Activated CD4-positive, alpha-beta T cell treated with anti-CD3 and anti-CD28 coated beads, Interleukin-2, amount 10 ng/mL, durations not matched to agents 24 days and 14 days (primary cell): ENCODE data around the gene CDC42EP3. TPM values are rescaled to one million over a fixed set of nuclear protein-coding genes. Genes with fewer than 3 reads are reported as not detected.

Experiments used
- DNase-seq: peaks from one replicate; pipeline ENCODE4 v3.0.0; 2022
- H3K27ac Mint-ChIP-seq: one replicate; pipeline ENCODE4 v1.8.0; 2022; ENCODE audit warnings: mild to moderate bottlenecking, mixed read lengths
- H3K27me3 Mint-ChIP-seq: one replicate; pipeline ENCODE4 v1.8.0; 2022; ENCODE audit warnings: mixed read lengths
- H3K36me3 Mint-ChIP-seq: one replicate; pipeline ENCODE4 v1.8.0; 2022; ENCODE audit warnings: low read depth, mild to moderate bottlenecking, mixed read lengths
- H3K4me1 Mint-ChIP-seq: one replicate; pipeline ENCODE4 v1.8.0; 2021; ENCODE audit warnings: mixed read lengths
- H3K4me3 Mint-ChIP-seq: one replicate; pipeline ENCODE4 v1.8.0; 2022; ENCODE audit warnings: mild to moderate bottlenecking, moderate library complexity, mixed read lengths
- H3K9me3 Mint-ChIP-seq: one replicate; pipeline ENCODE4 v1.8.0; 2021; ENCODE audit warnings: mixed read lengths
- intact Hi-C: fragments of 100-400 bp; cut with micrococcal nuclease; formaldehyde crosslinking; loops from one replicate; pipeline ENCODE4 v1.15.1; 2023
- total RNA-seq: library from RNA; stranded (reverse); gene quantifications from 2 replicates; pipeline ENCODE4 v1.2.3, GENCODE V29; 2022

CDC42EP3 gene
- total RNA-seq, 1 donor from 2014 or later, result 10.9 TPM

DNA sequence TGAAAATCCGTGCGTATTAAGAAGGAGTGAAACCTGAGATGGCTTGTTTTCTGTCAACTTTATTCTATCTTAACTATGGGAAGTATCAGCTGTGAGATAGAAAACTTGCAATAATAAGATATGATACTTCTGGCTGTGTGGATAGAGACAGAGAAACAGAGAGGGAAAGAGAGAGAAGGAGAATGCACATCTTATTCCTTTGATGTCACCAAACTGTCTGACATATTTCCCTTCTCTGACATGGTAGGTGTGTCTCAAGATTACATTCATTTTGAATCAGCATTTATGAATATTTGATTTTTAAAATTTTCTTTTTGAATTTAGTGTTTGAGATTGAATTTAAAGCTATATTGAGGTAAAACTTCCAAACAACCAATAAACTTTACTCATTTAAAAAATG, 69.4 kb downstream of the CDC42EP3 start:
- Mint-ChIP-seq H3K36me3 (peaks cover 16% of the 10 kb centered on the region), H3K27ac (no peak overlapping the region)

DNA sequence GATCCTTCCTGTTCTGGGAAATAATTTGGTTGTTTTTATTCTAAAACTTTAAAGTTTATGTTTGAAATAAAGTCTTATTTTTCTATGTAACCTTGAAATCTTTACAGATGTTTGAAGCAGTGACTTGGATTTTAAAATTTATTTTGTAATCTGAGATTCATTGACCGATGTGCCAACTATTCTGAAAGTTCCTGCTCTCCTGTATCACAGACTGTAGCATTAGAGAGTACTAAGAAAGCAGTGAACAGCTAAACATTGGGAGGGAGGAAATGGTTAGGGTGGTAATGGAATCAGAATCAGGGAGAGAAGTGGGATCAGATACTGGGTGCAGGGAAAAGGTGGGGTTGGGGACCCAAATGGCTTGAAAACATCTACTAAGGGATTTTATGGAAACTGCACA, 69.9 kb downstream of the CDC42EP3 start:
- Mint-ChIP-seq H3K27ac (no peak overlapping the region), H3K27me3 (peaks cover 8% of the 10 kb centered on the region), H3K9me3 (peaks cover 37% of the 10 kb centered on the region), H3K4me3 (no peak overlapping the region), H3K4me1 (peaks cover 43% of the 10 kb centered on the region), H3K36me3 (peaks cover 16% of the 10 kb centered on the region)
- intact Hi-C loops, result loop anchor here (2.0 kb wide), 1 partner anchor 15 kb away; no protein-coding TSS in a partner anchor
- no peak for DNase-seq

More for the DNA sequence above, 69.4 kb downstream of the CDC42EP3 start:
- Mint-ChIP-seq H3K27me3 (peaks cover 10% of the 10 kb centered on the region), H3K4me1 (peaks cover 43% of the 10 kb centered on the region), H3K9me3 (peaks cover 39% of the 10 kb centered on the region), H3K4me3 (no peak overlapping the region)
- DNase-seq, result no peak
- intact Hi-C loops, result loop anchor here (2.0 kb wide), 1 partner anchor 21 kb away; no protein-coding TSS in a partner anchor

DNA sequence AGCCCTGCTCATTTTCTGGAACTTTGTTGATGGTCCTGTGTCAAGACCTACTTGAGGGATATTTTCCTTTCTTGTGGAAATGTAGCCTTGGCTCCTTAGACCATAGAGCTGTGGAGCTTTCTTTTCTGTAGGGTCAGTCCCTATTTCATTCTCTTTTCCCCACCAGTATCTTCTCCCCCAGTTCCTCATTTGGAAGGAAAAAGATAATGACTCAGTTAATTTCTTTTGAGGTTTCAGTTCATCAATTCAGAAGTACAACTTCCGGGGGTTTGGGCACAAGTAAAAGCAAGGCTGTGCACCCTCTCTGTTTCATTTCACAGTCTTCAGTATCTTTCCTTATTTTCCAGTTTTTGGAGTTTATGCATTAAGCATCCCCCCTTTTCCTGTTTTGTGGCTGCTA, 70.7 kb downstream of the CDC42EP3 start:
- H3K27ac Mint-ChIP-seq, result no peak overlapping the region
- H3K4me1 Mint-ChIP-seq, result peaks cover 43% of the 10 kb centered on the region
- intact Hi-C loops, result loop anchor here (2.0 kb wide), 1 partner anchor 14 kb away; no protein-coding TSS in a partner anchor
- DNase-seq, result no peak
- peaks cover 36% of the 10 kb centered on the region for H3K9me3 Mint-ChIP-seq
- H3K27me3 Mint-ChIP-seq, result peaks cover 7% of the 10 kb centered on the region
- H3K4me3 Mint-ChIP-seq, result peak overlapping the region; percentile 61
- H3K36me3 Mint-ChIP-seq, result peaks cover 20% of the 10 kb centered on the region

DNA sequence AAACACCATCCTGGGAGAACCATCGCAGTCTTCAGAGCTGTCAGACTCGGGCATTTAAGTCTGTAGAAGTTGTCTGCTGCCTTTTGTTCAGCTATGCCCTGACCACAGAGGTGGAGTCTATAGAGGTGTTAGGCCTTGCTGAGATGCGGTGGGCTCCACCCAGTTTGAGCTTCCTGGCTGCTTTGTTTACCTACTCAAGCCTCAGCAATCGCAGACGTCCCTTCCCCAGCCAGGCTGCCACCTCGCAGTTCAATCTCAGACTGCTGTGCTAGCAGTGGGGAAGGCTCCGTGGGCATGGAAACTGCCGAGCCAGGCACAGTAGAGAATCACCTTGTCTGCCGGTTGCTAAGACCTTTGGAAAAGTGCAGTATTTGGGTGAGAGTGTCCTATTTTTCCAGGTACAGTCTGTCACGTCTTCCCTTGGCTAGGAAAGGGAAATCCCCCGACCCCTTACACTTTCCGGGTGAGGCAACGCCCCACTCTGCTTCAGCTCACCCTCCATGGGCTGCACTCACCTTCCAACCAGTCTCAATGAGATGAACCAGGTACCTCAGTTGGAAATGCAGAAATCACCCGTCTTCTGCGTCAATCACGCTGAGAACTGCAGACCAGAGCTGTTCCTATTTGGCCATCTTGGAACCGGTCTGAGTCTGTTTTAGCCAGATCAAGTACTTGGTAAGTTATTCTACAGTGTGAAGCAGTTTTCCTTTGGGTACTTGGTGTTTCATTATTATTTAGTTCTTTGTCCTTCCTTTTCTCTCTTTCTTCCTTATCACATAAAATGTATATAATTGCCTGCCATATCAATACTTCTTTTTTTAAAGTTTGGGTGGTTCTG, 71.5 kb downstream of the CDC42EP3 start:
- Mint-ChIP-seq H3K4me1 (peaks cover 43% of the 10 kb centered on the region), H3K27me3 (peaks cover 5% of the 10 kb centered on the region), H3K4me3 (peak overlapping the region; percentile 61), H3K9me3 (peaks cover 37% of the 10 kb centered on the region), H3K36me3 (peaks cover 19% of the 10 kb centered on the region), H3K27ac (peak overlapping the region; percentile 26)
- peak; percentile 78 for DNase-seq
- intact Hi-C loops, result loop anchor here (2.0 kb wide), 1 partner anchor 13 kb away; no protein-coding TSS in a partner anchor

DNA sequence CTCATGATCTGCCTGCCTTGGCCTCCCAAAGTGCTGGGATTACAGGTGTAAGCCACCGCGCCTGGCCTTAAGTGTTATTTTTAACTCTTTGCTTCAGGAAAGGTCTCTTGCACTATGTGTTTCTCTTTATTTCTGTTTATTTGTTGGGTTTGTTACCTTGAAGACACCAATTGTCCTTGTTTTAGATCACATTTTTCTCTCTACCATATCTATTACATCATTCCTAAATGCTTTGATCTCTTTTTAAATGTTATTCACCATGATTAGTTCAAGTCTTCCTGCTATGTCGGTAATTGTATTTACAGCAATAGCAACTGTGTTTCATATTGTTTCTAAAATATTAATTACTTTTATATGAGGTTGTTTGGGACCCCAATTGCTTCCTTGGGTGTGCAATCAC, 77.7 kb downstream of the CDC42EP3 start:
- H3K27me3 Mint-ChIP-seq, result peaks cover 6% of the 10 kb centered on the region
- H3K9me3 Mint-ChIP-seq, result peaks cover 31% of the 10 kb centered on the region
- H3K27ac Mint-ChIP-seq, result no peak overlapping the region
- no peak for DNase-seq
- peaks cover 16% of the 10 kb centered on the region for H3K36me3 Mint-ChIP-seq
- peaks cover 15% of the 10 kb centered on the region for H3K4me1 Mint-ChIP-seq
- intact Hi-C loops, result no loop called here
- H3K4me3 Mint-ChIP-seq, result no peak overlapping the region

DNA sequence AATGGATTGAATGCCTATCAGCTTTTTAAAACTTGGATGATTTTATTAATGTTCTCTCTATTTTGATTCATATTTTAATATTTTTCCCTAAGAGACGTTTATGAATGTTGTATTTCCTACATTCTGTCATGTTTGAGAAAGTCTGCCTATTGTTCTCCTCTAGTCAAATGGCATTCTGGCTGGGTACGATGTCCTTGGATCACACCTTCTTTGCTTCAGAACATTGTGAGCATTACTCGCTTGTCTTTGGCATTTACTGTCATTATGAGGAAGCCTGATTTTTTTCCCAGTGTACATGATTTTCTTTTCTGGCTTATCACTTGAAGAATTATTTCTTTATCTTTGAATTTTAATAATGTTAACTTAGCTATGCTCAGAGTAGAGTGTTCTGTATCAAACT, 78.4 kb downstream of the CDC42EP3 start:
- peaks cover 28% of the 10 kb centered on the region for H3K9me3 Mint-ChIP-seq
- H3K27me3 Mint-ChIP-seq, result peaks cover 5% of the 10 kb centered on the region
- no peak overlapping the region for H3K27ac Mint-ChIP-seq
- DNase-seq, result no peak
- H3K36me3 Mint-ChIP-seq, result peaks cover 13% of the 10 kb centered on the region
- intact Hi-C loops, result no loop called here
- peaks cover 18% of the 10 kb centered on the region for H3K4me1 Mint-ChIP-seq
- no peak overlapping the region for H3K4me3 Mint-ChIP-seq
